ENCODE results near the gene EPAS1. TPM values are rescaled to one million over a fixed set of nuclear protein-coding genes. Genes with fewer than 3 reads are reported as not detected.
A peak's percentile ranks its signal among the peaks of the same experiment; 100 is the strongest.

Gene EPAS1
- total RNA-seq, 1 experiment from 2014 or later: 106 TPM

DNA sequence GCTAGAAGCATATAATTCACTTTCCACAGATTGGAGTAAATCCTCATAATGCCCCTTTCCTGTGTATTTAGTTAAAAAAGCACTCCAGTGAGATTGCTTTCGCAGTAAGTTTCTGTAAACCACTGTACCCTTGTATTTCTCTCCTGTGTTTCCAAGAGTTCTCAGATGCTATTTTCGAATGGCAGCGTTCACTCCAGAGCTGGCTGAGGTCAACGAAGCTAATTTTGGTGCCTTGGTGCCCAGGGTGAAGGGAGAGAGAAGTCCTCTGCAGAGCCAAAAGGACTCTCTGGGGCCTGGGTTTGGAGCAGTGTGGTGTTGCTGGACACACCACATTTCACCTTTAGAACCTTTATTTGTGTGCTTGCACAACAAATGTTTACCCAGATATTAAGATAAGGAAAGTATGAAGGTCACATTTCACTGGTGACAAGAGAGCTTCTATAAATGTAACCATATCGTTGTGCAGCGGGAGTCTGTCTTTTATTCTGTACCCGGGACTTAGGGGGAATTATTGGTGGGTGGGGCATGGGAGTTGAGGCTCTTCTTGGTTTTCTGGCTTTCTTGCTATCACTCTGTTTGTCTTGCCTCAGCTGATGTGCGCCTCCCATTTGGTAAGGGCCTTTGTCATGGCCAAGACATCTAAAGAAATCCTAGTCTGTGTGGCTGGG is 9.9 kb downstream of the EPAS1 start:
- CTCF ChIA-PET: interaction anchor here (0.8 kb wide), 1 partner anchor 57 kb away, joined by 4 read pairs; no protein-coding TSS in a partner anchor
- TF ChIP-seq POLR2AphosphoS5 (IDR thresholded peaks at IDR 0.05; ENCODE audit: low read depth, low read length) (0 out of 2 replicates have a peak, but pooled peaks have one; percentile 43), SIN3A (IDR thresholded peaks at IDR 0.05; ENCODE audit: borderline replicate concordance, insufficient read depth, low read depth, low read length) (no peak), TCF7L2 (IDR thresholded peaks at IDR 0.05; ENCODE audit: low read depth, low read length) (no peak)
- TF ChIP-seq, protein P1, sequence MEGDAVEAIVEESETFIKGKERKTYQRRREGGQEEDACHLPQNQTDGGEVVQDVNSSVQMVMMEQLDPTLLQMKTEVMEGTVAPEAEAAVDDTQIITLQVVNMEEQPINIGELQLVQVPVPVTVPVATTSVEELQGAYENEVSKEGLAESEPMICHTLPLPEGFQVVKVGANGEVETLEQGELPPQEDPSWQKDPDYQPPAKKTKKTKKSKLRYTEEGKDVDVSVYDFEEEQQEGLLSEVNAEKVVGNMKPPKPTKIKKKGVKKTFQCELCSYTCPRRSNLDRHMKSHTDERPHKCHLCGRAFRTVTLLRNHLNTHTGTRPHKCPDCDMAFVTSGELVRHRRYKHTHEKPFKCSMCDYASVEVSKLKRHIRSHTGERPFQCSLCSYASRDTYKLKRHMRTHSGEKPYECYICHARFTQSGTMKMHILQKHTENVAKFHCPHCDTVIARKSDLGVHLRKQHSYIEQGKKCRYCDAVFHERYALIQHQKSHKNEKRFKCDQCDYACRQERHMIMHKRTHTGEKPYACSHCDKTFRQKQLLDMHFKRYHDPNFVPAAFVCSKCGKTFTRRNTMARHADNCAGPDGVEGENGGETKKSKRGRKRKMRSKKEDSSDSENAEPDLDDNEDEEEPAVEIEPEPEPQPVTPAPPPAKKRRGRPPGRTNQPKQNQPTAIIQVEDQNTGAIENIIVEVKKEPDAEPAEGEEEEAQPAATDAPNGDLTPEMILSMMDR (IDR thresholded peaks at IDR 0.05): no peak
- TF ChIP-seq, protein P2, sequence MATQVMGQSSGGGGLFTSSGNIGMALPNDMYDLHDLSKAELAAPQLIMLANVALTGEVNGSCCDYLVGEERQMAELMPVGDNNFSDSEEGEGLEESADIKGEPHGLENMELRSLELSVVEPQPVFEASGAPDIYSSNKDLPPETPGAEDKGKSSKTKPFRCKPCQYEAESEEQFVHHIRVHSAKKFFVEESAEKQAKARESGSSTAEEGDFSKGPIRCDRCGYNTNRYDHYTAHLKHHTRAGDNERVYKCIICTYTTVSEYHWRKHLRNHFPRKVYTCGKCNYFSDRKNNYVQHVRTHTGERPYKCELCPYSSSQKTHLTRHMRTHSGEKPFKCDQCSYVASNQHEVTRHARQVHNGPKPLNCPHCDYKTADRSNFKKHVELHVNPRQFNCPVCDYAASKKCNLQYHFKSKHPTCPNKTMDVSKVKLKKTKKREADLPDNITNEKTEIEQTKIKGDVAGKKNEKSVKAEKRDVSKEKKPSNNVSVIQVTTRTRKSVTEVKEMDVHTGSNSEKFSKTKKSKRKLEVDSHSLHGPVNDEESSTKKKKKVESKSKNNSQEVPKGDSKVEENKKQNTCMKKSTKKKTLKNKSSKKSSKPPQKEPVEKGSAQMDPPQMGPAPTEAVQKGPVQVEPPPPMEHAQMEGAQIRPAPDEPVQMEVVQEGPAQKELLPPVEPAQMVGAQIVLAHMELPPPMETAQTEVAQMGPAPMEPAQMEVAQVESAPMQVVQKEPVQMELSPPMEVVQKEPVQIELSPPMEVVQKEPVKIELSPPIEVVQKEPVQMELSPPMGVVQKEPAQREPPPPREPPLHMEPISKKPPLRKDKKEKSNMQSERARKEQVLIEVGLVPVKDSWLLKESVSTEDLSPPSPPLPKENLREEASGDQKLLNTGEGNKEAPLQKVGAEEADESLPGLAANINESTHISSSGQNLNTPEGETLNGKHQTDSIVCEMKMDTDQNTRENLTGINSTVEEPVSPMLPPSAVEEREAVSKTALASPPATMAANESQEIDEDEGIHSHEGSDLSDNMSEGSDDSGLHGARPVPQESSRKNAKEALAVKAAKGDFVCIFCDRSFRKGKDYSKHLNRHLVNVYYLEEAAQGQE (IDR thresholded peaks at IDR 0.05; ENCODE audit: insufficient read depth in 1 of 2, low read depth in 2 of 2, low read length in 1 of 2): no peak
- BruUV-seq (replicated peaks): no TSS peak
- Histone ChIP-seq H3K36me3 (ENCODE audit: control insufficient read depth, insufficient read depth, low read length) (no peaks in the 10 kb centered on the region), H3K27me3 (ENCODE audit: control insufficient read depth, insufficient read depth, low read length) (no peaks in the 10 kb centered on the region), H3K9me3 (ENCODE audit: control insufficient read depth, insufficient read depth, low read depth, low read length) (no peaks in the 10 kb centered on the region), H3K4me3 (ENCODE audit: low read depth in 2 of 2, low read length in 2 of 2) (peak overlapping the region in 1 of 2 experiments; percentile 34; a peak in 2 of 4 replicates), H3K4me1 (ENCODE audit: control insufficient read depth, insufficient read depth, low read length) (peaks cover 93% of the 10 kb centered on the region), H3K27ac (ENCODE audit: low read length) (peak overlapping the region; percentile 88)
- in situ Hi-C loops (cut with HindIII; ENCODE audit: low pct_unique_long_range_greater_than_20kb, low sequenced_read_pairs) (no loop called here), intact Hi-C loops (cut with micrococcal nuclease; ENCODE audit: unreplicated experiment) (loop anchor here (2.0 kb wide), 2 partner anchors 58 to 154 kb away; no protein-coding TSS in a partner anchor)
- POLR2A ChIA-PET: no interaction called here
- no peak for DNase-seq (ENCODE audit: low read depth, low spot score)
- peak; percentile 53 for ATAC-seq

DNA sequence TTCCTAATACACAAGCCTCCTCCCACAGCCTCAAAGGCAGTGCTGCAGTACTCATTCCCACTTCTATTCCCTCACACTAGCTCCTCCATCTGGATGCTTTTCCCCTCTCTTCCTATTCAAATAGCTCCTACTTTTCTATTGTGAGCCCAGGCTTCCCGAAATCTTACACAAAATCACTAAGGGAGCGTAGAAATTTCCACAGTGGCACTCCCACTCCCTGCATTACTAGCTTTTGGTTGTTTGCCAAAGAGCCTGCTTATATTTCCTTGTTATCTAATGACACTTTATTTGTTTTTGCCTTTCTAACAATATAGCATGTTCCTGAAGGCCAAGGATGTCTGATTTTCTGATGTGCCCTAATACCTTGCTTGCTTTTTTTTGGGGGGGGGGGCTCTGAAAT is 10.9 kb downstream of the EPAS1 start:
- in situ Hi-C loops (cut with HindIII; ENCODE audit: low pct_unique_long_range_greater_than_20kb, low sequenced_read_pairs): no loop called here
- Histone ChIP-seq H3K4me1 (ENCODE audit: control insufficient read depth, insufficient read depth, low read length) (peaks cover 94% of the 10 kb centered on the region), H3K9me3 (ENCODE audit: control insufficient read depth, insufficient read depth, low read depth, low read length) (no peaks in the 10 kb centered on the region), H3K27me3 (ENCODE audit: control insufficient read depth, insufficient read depth, low read length) (no peaks in the 10 kb centered on the region), H3K27ac (ENCODE audit: low read length) (peak overlapping the region; percentile 88), H3K36me3 (ENCODE audit: control insufficient read depth, insufficient read depth, low read length) (no peaks in the 10 kb centered on the region), H3K4me3 (ENCODE audit: low read depth in 2 of 2, low read length in 2 of 2) (peak overlapping the region in 1 of 2 experiments; percentile 34; a peak in 2 of 4 replicates)
- POLR2A ChIA-PET: interaction anchor here (0.6 kb wide), 1 partner anchor 981 kb away, joined by 8 read pairs; no protein-coding TSS in a partner anchor
- no TSS peak for BruUV-seq (replicated peaks)
- DNase-seq (ENCODE audit: low read depth, low spot score) (no peak), ATAC-seq (peak; percentile 23)
- TF ChIP-seq, protein P1 (IDR thresholded peaks at IDR 0.05): peak; percentile 30
- TF ChIP-seq, protein P2 (IDR thresholded peaks at IDR 0.05; ENCODE audit: insufficient read depth in 1 of 2, low read depth in 2 of 2, low read length in 1 of 2): no peak
- CTCF ChIA-PET: no interaction called here
- intact Hi-C loops (cut with micrococcal nuclease; ENCODE audit: unreplicated experiment): no loop called here

Data from Panc1 (cell line).